ENCODE results near the gene ADAM12.

Gene ADAM12

GRCh38 chr10:126207851-126208250 is 180.4 kb downstream of the ADAM12 start:
- Histone ChIP-seq H3K9me3 (ENCODE audit: control insufficient read depth, insufficient read depth, low read depth, low read length) (no peaks in the 10 kb centered on the region), H3K36me3 (ENCODE audit: control insufficient read depth in 2 of 2, insufficient read depth in 1 of 2, low read length in 2 of 2) (no peaks in the 10 kb centered on the region), H3K27ac (ENCODE audit: extremely low read depth, low read depth, low read length) (no peak overlapping the region), H3K4me1 (ENCODE audit: control insufficient read depth, insufficient read depth, low read length) (peaks cover 15% of the 10 kb centered on the region), H3K4me3 (ENCODE audit: low read depth, low read length) (no peak overlapping the region)
- POLR2A ChIA-PET: no interaction called here
- CTCF ChIA-PET: interaction anchor here (1.4 kb wide), 1 partner anchor 15 kb away, joined by 5 read pairs; no protein-coding TSS in a partner anchor
- no peak for TF ChIP-seq ZNF692 (tag by site-specific recombination; IDR thresholded peaks at IDR 0.05)
- no peak for TF ChIP-seq GFI1B (tag by site-specific recombination; IDR thresholded peaks at IDR 0.05)
- no peak for TF ChIP-seq ZNF239 (tag by site-specific recombination; IDR thresholded peaks at IDR 0.05)
- TF ChIP-seq HIC1 (tag by site-specific recombination; IDR thresholded peaks at IDR 0.05): no peak
- no peak for TF ChIP-seq PRDM6 (tag by site-specific recombination; IDR thresholded peaks at IDR 0.05)
- no peak for TF ChIP-seq EGR2 (tag by site-specific recombination; IDR thresholded peaks at IDR 0.05; ENCODE audit: low read depth)
- TF ChIP-seq SALL2 (tag by site-specific recombination; IDR thresholded peaks at IDR 0.05; ENCODE audit: borderline replicate concordance): no peak
- no peak for TF ChIP-seq ZEB2 (tag by site-specific recombination; IDR thresholded peaks at IDR 0.05)
- TF ChIP-seq ZNF677 (tag by site-specific recombination; IDR thresholded peaks at IDR 0.05): no peak
- no peak for TF ChIP-seq ZNF830 (tag by site-specific recombination; IDR thresholded peaks at IDR 0.05; ENCODE audit: low read depth)
- no peak for TF ChIP-seq ZSCAN30 (tag by site-specific recombination; IDR thresholded peaks at IDR 0.05)
- no peak for TF ChIP-seq ZNF169 (tag by site-specific recombination; IDR thresholded peaks at IDR 0.05)
- TF ChIP-seq ZNF555 (tag by site-specific recombination; conservative IDR thresholded peaks at IDR 0.05): no peak
- no peak for TF ChIP-seq ZNF561 (tag by site-specific recombination; IDR thresholded peaks at IDR 0.05; ENCODE audit: borderline replicate concordance)
- TF ChIP-seq ZNF792 (tag by site-specific recombination; IDR thresholded peaks at IDR 0.05): no peak
- no peak for TF ChIP-seq ZNF747 (tag by site-specific recombination; IDR thresholded peaks at IDR 0.05)
- no peak for TF ChIP-seq ZNF623 (tag by site-specific recombination; IDR thresholded peaks at IDR 0.05)
- TF ChIP-seq ZNF513 (tag by site-specific recombination; IDR thresholded peaks at IDR 0.05): no peak

GRCh38 chr10:126207313-126207771 is 180.9 kb downstream of the ADAM12 start:
- no peaks in the 10 kb centered on the region for H3K36me3 ChIP-seq (ENCODE audit: control insufficient read depth in 2 of 2, insufficient read depth in 1 of 2, low read length in 2 of 2)
- no peak overlapping the region for H3K4me3 ChIP-seq (ENCODE audit: low read depth, low read length)
- no peak overlapping the region for H3K27ac ChIP-seq (ENCODE audit: extremely low read depth, low read depth, low read length)
- no peak for TF ChIP-seq PRDM10 (tag by site-specific recombination; IDR thresholded peaks at IDR 0.05)
- no peak for TF ChIP-seq GLIS1 (tag by site-specific recombination; IDR thresholded peaks at IDR 0.05)
- TF ChIP-seq ZNF610 (tag by site-specific recombination; IDR thresholded peaks at IDR 0.05; ENCODE audit: borderline replicate concordance): no peak
- TF ChIP-seq ZNF157 (tag by site-specific recombination; IDR thresholded peaks at IDR 0.05): no peak
- peak; percentile 47; the same call in 1 of the 2 replicates for TF ChIP-seq ZNF133 (tag by site-specific recombination; IDR thresholded peaks at IDR 0.05)
- ChIA-PET CTCF (interaction anchor here (1.4 kb wide), 1 partner anchor 14 kb away, joined by 5 read pairs; no protein-coding TSS in a partner anchor), POLR2A (no interaction called here)
- peaks cover 15% of the 10 kb centered on the region for H3K4me1 ChIP-seq (ENCODE audit: control insufficient read depth, insufficient read depth, low read length)
- no peaks in the 10 kb centered on the region for H3K9me3 ChIP-seq (ENCODE audit: control insufficient read depth, insufficient read depth, low read depth, low read length)
